Fibroblast of skin of back (primary cell): ENCODE results near the gene WDR64.
A peak's percentile ranks its signal among the peaks of the same experiment; 100 is the strongest.
"Not testable (repeated sequence)": the region's sequence is repeated elsewhere in the genome, so short reads cannot be mapped to it uniquely, and the experiment has no call there.

Source experiments
- DNase-seq: peaks from one replicate; pipeline ENCODE4 v3.0.0-alpha.2; 2013

WDR64 gene

GRCh38 chr1:241702442-241703373 is 50.6 kb downstream of the WDR64 start:
- DNase-seq: peak; percentile 71

- not testable (repeated sequence) for DNase-seq
Measured at GRCh38 chr1:241703739-241704138, 51.7 kb downstream of the WDR64 start.

- DNase-seq: peak; percentile 30
Measured at GRCh38 chr1:241706257-241706656, 54.2 kb downstream of the WDR64 start.

GRCh38 chr1:241706967-241707366 is 54.9 kb downstream of the WDR64 start:
- DNase-seq: peak; percentile 77

- DNase-seq: no peak
Measured at GRCh38 chr1:241707442-241707841, 55.4 kb downstream of the WDR64 start.

- no peak for DNase-seq
Measured at GRCh38 chr1:241711326-241711725, 59.2 kb downstream of the WDR64 start.

GRCh38 chr1:241713316-241713715 is 61.2 kb downstream of the WDR64 start:
- DNase-seq: no peak

GRCh38 chr1:241714321-241715218 is 62.5 kb downstream of the WDR64 start:
- no peak for DNase-seq

GRCh38 chr1:241715435-241715834 is 63.4 kb downstream of the WDR64 start:
- no peak for DNase-seq

GRCh38 chr1:241715956-241716355 is 63.9 kb downstream of the WDR64 start:
- peak; percentile 3 for DNase-seq

- DNase-seq: no peak
Measured at GRCh38 chr1:241716915-241717656, 65.0 kb downstream of the WDR64 start.

GRCh38 chr1:241717975-241718374 is 65.9 kb downstream of the WDR64 start:
- no peak for DNase-seq

- no peak for DNase-seq
Measured at GRCh38 chr1:241721011-241721410, 68.9 kb downstream of the WDR64 start.

GRCh38 chr1:241722947-241723346 is 70.9 kb downstream of the WDR64 start:
- DNase-seq: no peak

GRCh38 chr1:241724741-241725356 is 72.8 kb downstream of the WDR64 start:
- no peak for DNase-seq

- no peak for DNase-seq
Measured at GRCh38 chr1:241730031-241730430, 78.0 kb downstream of the WDR64 start.

GRCh38 chr1:241733899-241734298 is 81.8 kb downstream of the WDR64 start:
- DNase-seq: no peak

- DNase-seq: no peak
Measured at GRCh38 chr1:241734533-241734932, 82.5 kb downstream of the WDR64 start.

- DNase-seq: not testable (repeated sequence)
Measured at GRCh38 chr1:241735493-241735926, 83.4 kb downstream of the WDR64 start.

GRCh38 chr1:241736387-241736786 is 84.3 kb downstream of the WDR64 start:
- no peak for DNase-seq

GRCh38 chr1:241738284-241739078 is 86.4 kb downstream of the WDR64 start:
- no peak for DNase-seq
